ENCODE measurements around the gene NT5C1B. TPM values are rescaled to one million over a fixed set of nuclear protein-coding genes. Genes with fewer than 3 reads are reported as not detected.

The NT5C1B gene
- total RNA-seq, 1 donor from 2014 or later = not detected

GRCh38 chr2:18522484-18523146 lies 66.8 kb downstream of the NT5C1B start:
- no peaks in the 10 kb centered on the region for H3K9me3 Mint-ChIP-seq
- no peak for DNase-seq (ENCODE audit: extremely low spot score, unreplicated experiment)
- H3K4me1 Mint-ChIP-seq (ENCODE audit: unreplicated experiment) = peaks cover 39% of the 10 kb centered on the region
- no peak overlapping the region for H3K4me3 Mint-ChIP-seq
- H3K27me3 Mint-ChIP-seq = peaks cover 45% of the 10 kb centered on the region
- no peak overlapping the region for H3K27ac Mint-ChIP-seq
- no peak for TF ChIP-seq CTCF (conservative IDR thresholded peaks at IDR 0.05)
- H3K36me3 Mint-ChIP-seq = no peaks in the 10 kb centered on the region

GRCh38 chr2:18520451-18521425 lies 68.6 kb downstream of the NT5C1B start:
- peak; percentile 89 for DNase-seq (ENCODE audit: extremely low spot score, unreplicated experiment)
- Mint-ChIP-seq H3K4me1 (ENCODE audit: unreplicated experiment) (peaks cover 46% of the 10 kb centered on the region), H3K27ac (peak overlapping the region; percentile 5), H3K9me3 (no peaks in the 10 kb centered on the region), H3K4me3 (peak overlapping the region; percentile 26), H3K36me3 (no peaks in the 10 kb centered on the region), H3K27me3 (peaks cover 53% of the 10 kb centered on the region)
- peak; percentile 98 for TF ChIP-seq CTCF (conservative IDR thresholded peaks at IDR 0.05)

- DNase-seq (ENCODE audit: extremely low spot score, unreplicated experiment) = no peak
- Mint-ChIP-seq H3K4me3 (peak overlapping the region; percentile 26), H3K36me3 (no peaks in the 10 kb centered on the region), H3K4me1 (ENCODE audit: unreplicated experiment) (peaks cover 54% of the 10 kb centered on the region), H3K9me3 (no peaks in the 10 kb centered on the region), H3K27me3 (peaks cover 56% of the 10 kb centered on the region), H3K27ac (peak overlapping the region; percentile 5)
- TF ChIP-seq CTCF (conservative IDR thresholded peaks at IDR 0.05) = no peak
Observed at GRCh38 chr2:18519914-18520450, 69.4 kb downstream of the NT5C1B start.

GRCh38 chr2:18518116-18519111 lies 71.0 kb downstream of the NT5C1B start:
- Mint-ChIP-seq H3K27me3 (peaks cover 54% of the 10 kb centered on the region), H3K9me3 (no peaks in the 10 kb centered on the region), H3K27ac (no peak overlapping the region), H3K4me3 (no peak overlapping the region), H3K36me3 (no peaks in the 10 kb centered on the region), H3K4me1 (ENCODE audit: unreplicated experiment) (peaks cover 63% of the 10 kb centered on the region)
- DNase-seq (ENCODE audit: extremely low spot score, unreplicated experiment) = no peak
- TF ChIP-seq CTCF (conservative IDR thresholded peaks at IDR 0.05) = no peak

GRCh38 chr2:18517386-18517785 lies 72.0 kb downstream of the NT5C1B start:
- Mint-ChIP-seq H3K9me3 (no peaks in the 10 kb centered on the region), H3K27ac (no peak overlapping the region), H3K36me3 (no peaks in the 10 kb centered on the region), H3K4me1 (ENCODE audit: unreplicated experiment) (peaks cover 56% of the 10 kb centered on the region), H3K27me3 (peaks cover 46% of the 10 kb centered on the region), H3K4me3 (no peak overlapping the region)
- TF ChIP-seq CTCF (conservative IDR thresholded peaks at IDR 0.05) = no peak
- DNase-seq (ENCODE audit: extremely low spot score, unreplicated experiment) = no peak

Data from type B pancreatic cell (in vitro differentiated cells).